AG20443 (cell line): ENCODE data around the gene TPRA1.

ENCODE experiments used
- DNase-seq: peaks from one replicate; pipeline ENCODE4 v3.0.0; 2012; ENCODE audit warnings: low spot score, mixed read lengths

TPRA1 gene

DNA sequence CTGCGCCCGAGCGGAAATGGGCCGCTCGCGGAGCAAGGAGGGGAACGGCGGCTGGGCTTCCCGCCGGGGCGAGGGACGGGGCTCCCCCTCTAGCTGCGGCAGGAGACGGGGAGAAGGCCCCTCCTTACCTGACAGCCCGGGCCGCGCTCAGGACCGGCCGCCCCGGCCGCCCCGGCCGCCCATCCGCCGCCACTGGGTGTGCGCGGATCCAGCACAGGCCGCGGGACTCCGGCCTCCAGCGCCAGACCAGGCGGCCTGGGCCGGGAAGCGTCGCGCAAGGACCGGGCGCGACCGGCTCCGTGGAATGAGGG, 296 bp downstream of the TPRA1 start:
- DNase-seq: no peak

DNA sequence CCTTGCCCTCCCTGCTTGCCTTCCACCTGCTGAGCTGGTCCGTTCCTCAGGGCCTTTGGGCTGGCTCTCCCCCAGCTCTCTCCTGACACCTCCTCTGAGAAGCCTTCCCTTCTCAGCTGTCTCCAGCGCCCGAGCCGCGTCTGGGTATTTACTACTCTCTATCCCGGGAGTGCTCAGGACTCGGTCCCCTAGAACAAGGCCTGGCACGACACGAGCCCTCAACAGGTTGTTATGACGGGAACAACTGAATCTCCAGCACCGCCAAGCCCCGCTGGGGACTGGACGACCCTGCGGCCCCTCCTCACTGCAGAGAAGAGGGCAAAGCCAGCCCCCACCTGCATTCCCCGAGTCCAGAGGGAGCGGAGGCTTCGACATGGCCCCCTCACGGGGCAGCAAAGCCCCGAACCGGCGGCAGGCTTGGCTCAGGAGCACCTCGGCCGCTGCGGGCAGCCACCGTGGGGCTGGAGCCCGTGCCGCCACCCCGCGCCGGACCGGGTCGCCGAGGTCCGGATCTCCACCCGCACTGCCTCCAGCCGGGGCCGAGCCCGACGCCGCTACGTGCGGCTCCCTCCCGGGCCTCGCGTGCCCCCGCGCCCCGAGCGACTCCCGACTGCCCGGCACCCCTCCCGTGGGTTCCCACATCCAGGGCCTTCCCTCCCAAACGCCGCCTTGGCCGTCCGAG, 792 bp downstream of the TPRA1 start:
- DNase-seq: no peak

DNA sequence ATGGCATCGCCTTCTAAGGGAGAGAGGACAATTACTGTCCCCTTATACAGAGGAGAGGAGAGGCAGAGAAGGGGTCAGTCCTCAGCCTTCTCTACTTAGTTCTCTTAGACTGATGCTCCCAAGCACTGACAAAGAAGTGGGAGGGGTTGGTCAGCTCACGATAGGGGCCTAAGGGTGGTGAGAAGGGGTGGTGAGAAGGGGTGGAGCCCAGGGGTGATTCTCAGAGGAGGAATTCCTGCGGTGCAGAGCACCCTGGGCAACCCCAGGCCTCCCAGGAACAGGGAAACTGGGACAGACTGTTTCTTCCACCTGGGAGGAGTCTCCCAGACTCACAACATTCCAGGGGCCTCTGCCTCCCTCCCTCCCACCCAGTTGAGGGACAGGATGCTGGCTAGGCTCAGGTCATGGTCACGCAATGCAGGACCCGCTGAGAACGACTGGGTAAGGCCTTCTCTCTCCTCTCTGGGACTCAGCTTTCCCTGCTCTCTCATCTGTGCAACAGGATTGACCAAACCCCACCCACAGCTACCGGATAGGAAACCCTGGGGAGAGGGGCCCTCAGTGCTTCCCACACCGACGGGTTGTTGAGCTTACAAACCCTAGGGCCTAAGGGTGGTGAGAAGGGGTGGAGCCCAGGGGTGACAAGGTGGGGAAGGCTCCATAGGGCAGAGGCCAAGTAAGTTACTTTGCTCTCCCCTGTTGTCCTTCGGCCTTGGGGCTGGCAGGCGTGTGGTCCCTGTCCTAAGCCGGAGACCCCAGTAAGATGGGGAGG, 1.5 kb downstream of the TPRA1 start:
- DNase-seq: peak; percentile 45

DNA sequence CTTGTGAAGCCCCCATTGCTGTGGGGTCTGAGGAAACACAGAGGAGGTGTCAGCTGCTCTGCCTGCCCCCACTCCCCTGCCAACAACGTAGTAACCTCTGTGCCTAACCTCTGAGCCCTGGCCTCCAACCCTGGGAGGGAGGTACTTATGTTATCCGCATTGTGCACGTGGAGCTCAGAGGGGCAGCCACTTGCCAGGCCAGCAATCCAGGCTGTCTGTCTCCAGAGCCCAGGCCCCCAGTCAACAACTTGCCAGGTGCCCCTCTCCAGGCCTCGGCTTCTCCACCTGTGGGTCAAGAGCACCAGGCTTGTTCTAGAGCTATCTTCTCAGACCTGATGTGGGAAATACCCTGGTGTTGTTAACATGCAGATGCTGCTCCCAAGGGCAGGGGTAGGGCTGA, 2.7 kb downstream of the TPRA1 start:
- DNase-seq: no peak

DNA sequence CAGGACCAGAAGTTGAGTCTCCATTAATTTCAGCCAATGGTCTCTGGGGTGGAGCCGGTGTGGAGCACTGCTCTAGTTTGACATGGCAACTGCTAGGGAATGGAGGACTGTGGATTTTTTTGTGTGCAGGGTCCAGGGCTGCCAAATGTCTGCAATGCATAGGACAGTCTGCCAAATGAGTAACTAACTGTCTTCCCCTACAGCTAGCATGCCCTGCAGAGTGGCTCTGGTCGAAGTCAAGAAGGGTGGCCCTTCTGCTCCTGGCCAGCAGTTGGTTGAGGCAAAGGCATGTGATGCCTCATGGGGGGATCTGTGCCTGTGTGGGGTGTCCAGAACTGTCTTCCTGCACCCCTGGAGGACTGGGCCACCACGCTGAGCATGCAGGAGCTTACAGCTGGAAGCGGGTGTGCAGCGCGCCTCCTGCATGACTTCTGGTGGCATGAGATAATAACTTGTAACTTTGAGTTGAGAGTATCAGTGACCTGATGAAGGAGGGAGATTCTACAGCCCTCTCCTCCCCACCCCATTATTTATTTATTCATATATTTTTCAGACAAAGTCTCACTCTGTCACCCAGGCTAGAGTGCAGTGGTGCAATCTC, 4.6 kb downstream of the TPRA1 start:
- DNase-seq: no peak

DNA sequence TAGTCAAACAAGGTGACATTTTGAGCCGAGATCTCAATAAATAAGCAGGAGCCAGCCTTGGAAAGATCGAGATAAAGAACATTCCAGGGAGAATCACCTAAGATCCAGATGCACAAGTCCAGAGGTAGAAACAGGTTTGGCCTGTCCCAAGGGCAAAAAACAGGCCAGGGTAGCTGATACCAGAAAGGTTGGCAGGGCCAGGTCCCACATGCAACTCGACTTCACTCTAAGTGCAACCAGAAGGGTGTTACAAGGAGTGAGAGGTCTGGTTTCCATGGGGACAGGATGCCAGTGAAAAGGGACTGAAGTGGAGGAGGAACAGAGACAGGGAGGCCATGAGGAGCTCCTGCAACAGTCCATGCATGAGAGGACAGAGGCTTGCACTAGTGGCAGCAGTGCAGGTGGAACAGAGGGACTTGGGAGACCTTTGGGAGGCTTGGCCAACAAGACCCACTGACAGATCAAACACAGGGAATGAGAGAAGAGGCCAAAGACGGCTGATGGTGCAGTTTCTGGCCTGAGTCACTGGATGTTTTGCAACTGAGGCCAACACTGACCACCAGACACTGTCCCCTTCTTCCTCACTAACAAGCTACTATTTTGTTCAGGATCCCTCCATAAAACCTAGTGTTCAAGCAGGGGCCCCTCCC, 5.2 kb downstream of the TPRA1 start:
- DNase-seq: peak; percentile 54

DNA sequence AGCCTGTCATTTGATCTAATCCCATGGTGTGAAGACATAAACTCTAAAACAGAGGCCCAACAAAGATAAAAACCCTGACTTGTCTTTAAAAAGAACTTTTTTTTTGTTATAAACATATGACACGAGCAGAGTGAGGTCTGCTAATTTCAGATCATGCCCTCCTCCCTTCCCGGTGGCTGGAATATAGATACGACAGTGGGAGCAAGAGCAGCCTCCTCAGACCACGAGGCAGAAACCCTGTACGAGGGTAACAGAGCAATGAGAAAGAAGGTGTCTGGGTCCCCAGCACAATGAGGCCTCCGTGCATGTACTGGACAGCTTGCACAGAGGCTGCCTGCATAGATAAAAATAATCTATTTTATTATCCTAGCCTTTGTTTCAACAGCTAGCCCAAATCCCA, 5.8 kb downstream of the TPRA1 start:
- no peak for DNase-seq

DNA sequence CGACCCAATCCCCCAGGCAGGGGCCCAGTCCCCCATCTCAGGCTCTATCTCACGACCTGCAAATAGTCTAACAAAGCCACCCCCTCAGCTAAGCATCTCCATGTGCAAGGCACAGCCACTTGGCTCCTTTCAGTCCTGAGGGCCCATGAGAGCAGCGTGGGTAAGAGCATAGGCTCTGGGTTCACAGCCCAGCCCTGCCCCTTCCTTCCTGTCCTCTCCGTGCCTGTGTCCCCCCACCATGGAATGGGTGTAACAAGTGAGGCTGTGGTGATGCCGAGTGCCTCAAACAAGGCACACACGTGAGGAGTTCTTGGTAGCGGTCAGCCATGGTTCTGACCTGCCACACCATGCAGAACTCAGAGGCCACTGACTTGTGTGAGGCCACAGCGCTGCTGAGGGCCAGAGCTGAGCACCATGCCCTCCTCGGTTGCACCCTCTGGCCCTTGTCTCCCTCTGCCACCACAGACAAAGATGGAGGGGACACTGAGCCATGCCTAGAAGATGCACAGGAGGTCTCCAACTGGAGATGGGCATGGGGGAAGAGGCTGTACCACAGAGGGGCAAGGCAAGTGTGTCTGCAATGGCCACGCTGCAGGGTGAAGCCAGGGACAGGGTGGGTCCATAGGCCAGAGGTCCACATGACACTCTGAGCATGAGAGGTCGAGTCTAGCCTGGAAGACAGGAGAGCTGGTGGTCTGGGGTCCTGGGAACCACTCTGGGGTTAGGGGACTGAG, 10.0 kb downstream of the TPRA1 start:
- DNase-seq: no peak

DNA sequence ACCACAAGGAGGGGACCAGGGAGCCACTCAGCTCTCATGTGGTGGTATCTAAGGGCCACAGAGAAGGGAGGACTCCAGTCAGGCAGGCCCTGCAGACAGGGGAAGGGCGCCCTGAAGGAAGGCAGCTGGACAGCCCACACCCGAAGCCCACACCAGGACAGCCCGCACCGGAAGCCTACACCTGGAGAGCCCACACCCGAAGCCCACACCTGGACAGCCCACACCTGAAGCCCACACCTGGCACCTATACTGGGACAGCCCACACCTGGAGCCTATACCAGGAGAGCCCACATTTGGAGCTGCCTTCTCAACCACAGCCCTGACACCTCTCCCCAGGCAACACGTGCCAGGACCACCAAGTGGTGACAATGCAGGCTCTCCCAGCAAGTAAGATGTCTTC, 11.7 kb downstream of the TPRA1 start:
- no peak for DNase-seq

DNA sequence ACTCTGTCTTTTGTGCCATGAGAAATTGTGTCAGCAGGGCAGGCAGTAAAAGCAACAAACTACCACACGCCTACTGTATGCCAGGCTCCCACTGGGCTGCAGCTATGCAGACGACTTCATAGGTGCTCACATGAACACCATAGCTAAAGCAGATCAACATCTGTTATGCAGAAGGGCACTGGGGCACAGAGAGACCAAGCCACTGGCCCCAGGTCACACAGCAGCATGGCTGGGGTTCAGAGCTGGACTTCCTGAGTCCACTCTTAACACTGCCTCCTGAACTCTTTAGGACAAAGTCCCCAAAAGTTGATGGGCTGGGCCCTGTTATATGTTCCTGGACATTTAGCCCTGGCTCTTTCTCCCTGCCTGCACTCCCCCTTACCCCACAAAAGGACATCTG, 12.4 kb downstream of the TPRA1 start:
- DNase-seq: no peak

DNA sequence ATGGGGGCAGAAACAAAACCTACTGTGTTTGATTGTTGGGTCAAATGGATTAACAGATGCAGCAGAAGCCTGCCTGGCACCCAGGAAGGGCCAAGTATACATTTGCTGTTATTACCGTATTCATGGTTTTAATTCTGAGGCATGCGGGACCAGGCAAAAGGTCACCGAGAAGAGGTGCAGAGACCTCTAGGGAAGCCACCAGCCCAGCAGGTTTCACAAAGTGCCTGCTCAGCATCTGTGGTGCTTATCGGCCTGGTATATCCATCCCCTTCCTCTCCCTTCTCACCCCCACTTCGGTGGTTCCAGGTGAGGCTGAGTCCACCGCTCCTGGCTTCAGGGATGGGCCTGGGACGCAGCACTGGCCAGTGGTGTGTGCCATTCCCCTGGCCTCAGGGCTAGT, 13.1 kb downstream of the TPRA1 start:
- no peak for DNase-seq

DNA sequence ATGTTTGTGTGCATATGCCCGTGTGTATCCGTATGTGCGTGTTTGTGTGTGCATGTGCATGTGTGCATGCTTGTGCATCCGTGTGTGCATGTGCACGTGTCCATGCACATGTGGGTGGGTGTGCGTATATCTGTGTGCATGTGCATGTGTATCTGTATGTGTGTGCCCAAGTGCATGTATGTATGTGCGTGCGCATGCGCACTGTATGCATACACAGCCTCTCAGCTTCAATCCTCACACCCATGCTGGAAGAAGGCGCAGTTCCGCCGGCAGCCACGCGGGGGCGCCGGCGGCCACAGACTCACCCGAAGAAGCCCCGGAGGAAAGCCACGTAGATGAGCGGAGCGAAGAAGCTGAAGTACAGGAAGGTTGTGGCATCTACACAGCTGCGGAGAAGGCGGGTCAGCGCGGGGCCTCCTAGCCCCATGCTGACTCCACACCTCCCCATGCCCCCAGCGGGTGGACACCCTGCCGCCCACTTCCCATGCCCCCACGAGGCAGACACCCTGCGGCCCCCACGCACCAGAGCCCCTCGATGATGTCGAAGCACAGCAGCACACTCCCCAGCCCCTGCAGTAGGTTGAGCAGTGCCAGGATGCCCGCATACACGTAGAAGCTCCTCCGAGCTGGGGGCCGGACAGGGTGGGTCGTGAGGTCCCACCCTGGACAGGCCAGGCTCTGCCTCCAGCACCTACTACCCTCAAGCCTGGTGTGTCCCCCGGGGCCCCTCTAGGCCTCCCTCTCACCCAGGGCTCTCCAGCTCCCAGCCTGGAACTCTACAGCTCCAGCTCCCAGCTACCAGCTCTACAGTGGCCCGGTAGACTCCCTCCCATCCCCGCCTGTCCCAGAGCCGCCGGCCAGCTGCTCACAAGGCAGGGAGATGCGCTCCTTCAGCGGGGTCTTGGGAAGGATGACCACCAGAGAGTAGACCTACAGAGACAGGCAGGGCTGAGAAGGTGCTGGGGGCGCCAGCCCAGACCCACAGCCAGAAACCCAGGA, 15.4 kb downstream of the TPRA1 start:
- peak; percentile 97 for DNase-seq

DNA sequence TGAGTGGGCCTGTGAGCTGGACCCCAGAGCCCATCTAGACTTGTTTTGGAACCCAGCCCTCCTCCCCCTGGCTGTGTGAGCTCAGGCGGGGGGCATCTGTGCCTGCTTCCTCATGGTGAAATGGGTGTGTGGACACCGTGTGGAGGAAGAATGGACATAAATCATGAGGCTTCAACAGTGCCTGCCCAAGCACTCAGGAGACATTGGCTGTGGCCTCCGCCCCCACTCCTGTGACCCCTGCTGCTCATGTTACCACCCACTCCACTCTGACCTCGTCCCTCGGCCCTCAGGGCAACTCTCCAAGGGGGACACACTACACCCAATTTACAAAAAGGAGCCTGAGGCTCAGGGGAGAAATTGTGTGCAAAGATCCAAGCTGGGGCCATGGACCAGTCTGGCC, 16.6 kb downstream of the TPRA1 start:
- no peak for DNase-seq

DNA sequence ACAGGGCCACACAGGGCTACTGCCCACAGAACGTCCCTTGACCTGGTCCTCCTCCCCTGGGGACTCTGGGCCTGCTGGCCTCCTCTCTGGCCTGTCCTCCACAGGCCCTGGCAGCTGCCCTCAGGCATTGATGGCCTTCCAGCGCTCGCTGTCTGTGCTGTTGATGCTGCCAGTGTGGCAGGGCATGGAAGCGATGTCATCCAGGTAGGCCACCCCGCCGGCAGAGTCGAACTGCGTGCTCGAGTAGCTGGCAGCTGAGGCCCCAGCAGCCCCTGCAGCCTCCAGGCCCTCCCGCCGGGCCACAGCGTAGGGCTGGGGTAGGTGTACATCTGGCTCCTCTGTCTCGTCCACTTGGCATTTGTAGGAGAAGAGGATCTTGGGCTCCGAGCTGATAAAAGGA, 17.1 kb downstream of the TPRA1 start:
- DNase-seq: no peak

DNA sequence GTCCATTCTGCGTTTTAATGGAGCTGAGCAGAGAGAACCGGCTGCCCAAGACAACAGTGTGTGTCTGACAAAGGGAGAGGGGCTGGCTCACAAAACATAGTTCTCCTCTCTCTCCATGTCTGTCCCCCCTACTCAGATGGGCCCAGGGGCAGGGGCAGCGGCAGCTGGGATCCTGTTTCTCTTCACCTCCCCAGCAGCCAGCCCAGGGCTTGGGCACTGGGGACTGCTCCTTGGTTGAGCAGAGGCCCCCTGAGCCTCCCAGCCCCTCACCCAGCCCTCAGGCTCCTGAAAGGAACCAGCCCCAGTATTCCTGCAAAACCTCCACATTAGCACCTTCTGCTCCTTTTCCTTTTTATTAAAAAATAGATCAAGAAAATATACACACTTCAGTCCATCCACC, 17.8 kb downstream of the TPRA1 start:
- DNase-seq: no peak

DNA sequence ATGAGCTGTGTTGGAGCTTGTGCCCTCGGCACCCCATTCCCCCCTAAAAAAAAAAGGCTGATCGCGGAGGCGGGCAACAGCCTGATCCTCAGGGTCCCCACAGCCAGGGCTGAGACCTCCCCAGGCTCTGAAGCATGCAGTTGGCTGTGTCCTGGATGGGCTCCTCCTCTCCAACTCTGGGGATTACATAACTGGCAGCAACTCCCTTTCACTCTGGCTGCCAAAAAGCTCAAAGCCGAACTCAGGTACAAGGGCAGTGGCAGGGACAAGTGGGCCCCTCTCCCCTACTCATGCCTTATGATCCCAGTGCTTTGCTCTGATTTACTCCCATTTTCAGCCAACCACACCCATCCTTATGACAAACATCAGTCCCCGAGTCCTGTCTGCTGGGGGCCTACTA, 18.3 kb downstream of the TPRA1 start:
- DNase-seq: no peak

DNA sequence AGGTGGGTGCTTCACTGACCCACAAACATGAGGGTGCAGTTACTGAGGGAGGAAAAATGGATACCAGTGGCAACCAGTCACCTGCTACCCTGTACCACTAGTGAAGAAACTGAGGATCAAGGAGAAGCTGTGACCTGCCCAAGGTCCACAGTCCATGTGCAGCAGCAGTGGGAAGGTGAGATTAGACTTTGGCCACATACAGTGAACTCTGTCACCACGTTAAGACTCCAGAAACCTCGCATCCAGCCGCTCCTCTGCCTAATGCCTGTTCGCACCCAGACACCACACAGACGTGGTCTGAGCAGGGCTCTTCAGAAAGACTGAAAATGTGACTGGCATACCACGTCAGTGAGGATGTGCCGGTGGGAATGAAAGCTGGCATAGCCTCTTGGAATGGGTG, 20.0 kb downstream of the TPRA1 start:
- DNase-seq: no peak

DNA sequence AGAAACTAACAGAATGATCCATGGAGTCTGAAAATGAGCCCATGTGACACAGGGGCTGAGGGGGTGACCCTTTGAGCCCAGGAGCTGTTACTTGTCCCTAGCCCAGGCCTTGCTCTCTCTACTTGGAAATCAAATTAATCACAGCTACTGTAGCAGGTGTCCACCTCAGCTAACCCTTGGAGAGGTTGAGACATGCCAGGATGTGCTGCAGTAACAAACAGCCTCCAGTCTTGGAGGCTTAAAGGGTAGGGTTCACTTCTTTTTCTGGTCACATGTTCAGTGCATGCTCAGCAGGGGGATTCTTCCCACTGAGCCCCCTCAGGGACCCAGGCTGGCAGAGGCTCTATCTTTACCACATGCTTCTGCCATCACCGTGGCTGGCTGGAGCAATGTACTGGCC, 21.4 kb downstream of the TPRA1 start:
- no peak for DNase-seq

DNA sequence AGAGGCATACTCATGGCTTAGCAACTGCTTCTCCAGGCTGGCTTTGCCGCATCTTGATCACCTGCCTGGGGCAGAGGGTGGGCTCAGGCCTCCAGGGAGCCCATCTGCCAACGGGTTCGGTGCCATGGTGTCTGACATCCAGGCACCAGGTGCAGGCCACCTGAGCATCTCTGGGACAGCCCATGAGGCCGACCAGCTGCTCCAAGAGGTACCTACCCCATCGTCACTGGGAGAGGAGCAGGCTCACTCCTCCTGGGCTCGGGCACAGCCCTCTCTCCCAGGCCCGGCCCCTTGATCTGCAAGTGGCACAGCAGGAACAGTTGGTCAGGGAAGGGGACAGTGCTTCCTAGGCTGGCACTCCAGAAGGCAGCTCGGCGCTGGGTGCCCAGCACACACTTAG, 21.9 kb downstream of the TPRA1 start:
- no peak for DNase-seq

DNA sequence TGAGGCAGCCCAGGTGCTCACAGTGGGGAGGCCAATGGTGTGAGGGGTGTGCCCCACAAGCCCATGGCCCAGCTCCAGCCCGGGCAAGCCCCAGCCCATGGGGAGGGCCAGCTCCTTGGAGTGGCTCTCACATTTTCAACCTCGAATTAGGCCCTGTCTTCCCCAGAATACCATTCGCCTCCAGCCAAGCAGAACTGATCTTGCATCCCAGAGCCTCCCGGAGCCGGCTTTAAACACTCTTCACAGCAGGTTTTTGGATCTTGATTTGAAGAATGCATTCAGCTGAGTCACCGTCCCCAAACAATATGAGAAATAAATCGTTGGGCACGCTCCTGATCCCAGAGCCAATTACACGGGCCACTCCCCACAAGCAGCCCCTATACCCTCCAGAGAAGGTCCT, 23.7 kb downstream of the TPRA1 start:
- no peak for DNase-seq

DNA sequence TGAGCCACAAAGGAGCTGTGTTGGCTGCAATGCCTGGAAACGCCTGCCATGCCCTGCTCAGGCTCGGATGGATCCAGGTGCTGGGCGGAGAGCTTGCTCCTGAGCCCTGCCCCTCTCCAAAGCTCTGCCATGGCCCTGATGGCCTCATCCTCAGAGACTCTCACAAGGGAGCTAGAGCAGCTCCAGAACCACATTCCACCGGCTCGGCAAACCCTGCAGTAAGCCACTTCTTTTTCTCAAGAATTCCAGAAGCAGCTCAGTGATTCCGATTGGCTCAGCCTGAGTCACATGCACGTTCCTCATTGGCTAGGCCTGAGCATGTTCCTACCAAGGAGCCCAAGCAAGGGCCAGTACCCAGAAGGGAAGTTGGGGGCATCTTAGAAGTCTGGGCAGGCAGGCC, 24.8 kb downstream of the TPRA1 start:
- DNase-seq: no peak
